Endothelial cell (in vitro differentiated cells): ENCODE results near the gene MEGF10. TPM values are rescaled to one million over a fixed set of nuclear protein-coding genes. Genes with fewer than 3 reads are reported as not detected.

Experiments
- DNase-seq: peaks from one replicate; pipeline ENCODE4 v3.0.0; 2021; ENCODE audit warnings: low spot score
- H3K27ac Mint-ChIP-seq: one replicate; pipeline ENCODE4 v1.8.0; 2021; ENCODE audit warnings: mixed read lengths, inconsistent platforms; ENCODE audit not compliant: unreplicated experiment
- H3K27me3 Mint-ChIP-seq: one replicate; pipeline ENCODE4 v1.8.0; 2021; ENCODE audit warnings: mild to moderate bottlenecking, moderate library complexity, mixed read lengths, inconsistent platforms; ENCODE audit not compliant: unreplicated experiment
- H3K36me3 Mint-ChIP-seq: one replicate; pipeline ENCODE4 v1.8.0; 2021; ENCODE audit warnings: mild to moderate bottlenecking, low read depth, mixed read lengths, inconsistent platforms; ENCODE audit not compliant: unreplicated experiment
- H3K4me1 Mint-ChIP-seq: one replicate; pipeline ENCODE4 v1.8.0; 2021; ENCODE audit warnings: mild to moderate bottlenecking, mixed read lengths, inconsistent platforms; ENCODE audit not compliant: unreplicated experiment
- H3K4me3 Mint-ChIP-seq: one replicate; pipeline ENCODE4 v1.8.0; 2021; ENCODE audit warnings: mild to moderate bottlenecking, mixed read lengths, inconsistent platforms; ENCODE audit not compliant: unreplicated experiment
- H3K9me3 Mint-ChIP-seq: one replicate; pipeline ENCODE4 v1.8.0; 2021; ENCODE audit warnings: mixed read lengths, inconsistent platforms; ENCODE audit not compliant: unreplicated experiment
- CTCF ChIP-seq: fragments of 200-600 bp; sonication (generic); IDR thresholded peaks from one replicate; pipeline ENCODE4 v1.5.0; 2021; ENCODE audit warnings: antibody characterized with exemption; ENCODE audit not compliant: unreplicated experiment
- total RNA-seq: library from RNA; stranded (reverse); fragmentation: NEBNext Ultra II Directional; extraction: Animal tissue kit (Norgen Biotek cat#: 25700); gene quantifications from one replicate; pipeline ENCODE4 v1.2.1, GENCODE V29; 2021; ENCODE audit not compliant: unreplicated experiment

The MEGF10 gene
- total RNA-seq, 1 donor from 2014 or later = 5.6 TPM

- Mint-ChIP-seq H3K4me1 (peaks cover 6% of the 10 kb centered on the region), H3K36me3 (no peaks in the 10 kb centered on the region), H3K4me3 (no peak overlapping the region), H3K27me3 (no peaks in the 10 kb centered on the region), H3K9me3 (no peaks in the 10 kb centered on the region), H3K27ac (no peak overlapping the region)
- TF ChIP-seq CTCF = no peak
- DNase-seq = no peak
These were observed 7.4 kb downstream of the MEGF10 start for GRCh38 chr5:127298036-127298429.

GRCh38 chr5:127298656-127299055 lies 8.1 kb downstream of the MEGF10 start:
- no peaks in the 10 kb centered on the region for H3K27me3 Mint-ChIP-seq
- no peak overlapping the region for H3K27ac Mint-ChIP-seq
- no peaks in the 10 kb centered on the region for H3K36me3 Mint-ChIP-seq
- no peak for TF ChIP-seq CTCF
- H3K4me3 Mint-ChIP-seq = no peak overlapping the region
- no peak for DNase-seq
- H3K4me1 Mint-ChIP-seq = peaks cover 6% of the 10 kb centered on the region
- no peaks in the 10 kb centered on the region for H3K9me3 Mint-ChIP-seq

- DNase-seq = no peak
- Mint-ChIP-seq H3K9me3 (no peaks in the 10 kb centered on the region), H3K27me3 (no peaks in the 10 kb centered on the region), H3K36me3 (no peaks in the 10 kb centered on the region), H3K4me3 (no peak overlapping the region), H3K4me1 (peaks cover 6% of the 10 kb centered on the region), H3K27ac (no peak overlapping the region)
- TF ChIP-seq CTCF = no peak
These were observed 9.1 kb downstream of the MEGF10 start for GRCh38 chr5:127299678-127300077.

- Mint-ChIP-seq H3K27me3 (no peaks in the 10 kb centered on the region), H3K36me3 (no peaks in the 10 kb centered on the region), H3K4me1 (peaks cover 6% of the 10 kb centered on the region), H3K4me3 (no peak overlapping the region), H3K27ac (no peak overlapping the region), H3K9me3 (no peaks in the 10 kb centered on the region)
- no peak for DNase-seq
- no peak for TF ChIP-seq CTCF
These were observed 11.9 kb downstream of the MEGF10 start for GRCh38 chr5:127302509-127302908.

GRCh38 chr5:127303404-127303803 lies 12.8 kb downstream of the MEGF10 start:
- no peak for TF ChIP-seq CTCF
- Mint-ChIP-seq H3K4me1 (peaks cover 6% of the 10 kb centered on the region), H3K27ac (no peak overlapping the region), H3K27me3 (no peaks in the 10 kb centered on the region), H3K4me3 (no peak overlapping the region), H3K9me3 (no peaks in the 10 kb centered on the region), H3K36me3 (no peaks in the 10 kb centered on the region)
- DNase-seq = no peak
